Measurements from ENCODE around the gene CTBS. TPM values are rescaled to one million over a fixed set of nuclear protein-coding genes. Genes with fewer than 3 reads are reported as not detected.

The CTBS gene
- polyA plus RNA-seq, 1 donor from 2014 or later = 0.95 TPM

DNA sequence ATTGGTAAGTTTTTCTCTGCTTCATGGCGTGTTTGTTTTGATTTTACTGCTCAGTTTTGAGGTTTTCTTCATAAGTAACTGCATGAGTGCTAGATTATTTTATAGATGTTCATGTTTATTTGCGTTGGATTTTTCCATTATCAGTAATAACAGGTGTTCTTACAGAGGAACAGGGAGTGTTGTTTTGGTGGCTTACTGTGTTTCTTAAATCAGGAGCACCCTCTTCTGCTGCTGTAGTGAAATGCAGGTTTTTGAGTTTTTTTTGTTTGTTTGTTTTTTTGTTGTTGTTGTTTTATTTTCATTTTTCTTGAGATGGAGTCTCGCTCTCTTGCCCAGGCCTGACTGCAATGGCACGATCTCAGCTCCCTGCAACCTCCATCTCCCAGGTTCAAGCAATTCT, 32.6 kb downstream of the CTBS start:
- Histone ChIP-seq H3K4me3 (ENCODE audit: low read length) (no peak overlapping the region), H3K79me2 (replicated peaks; ENCODE audit: insufficient read depth, low read length) (no peaks in the 10 kb centered on the region), H3K9ac (ENCODE audit: low read length) (no peak overlapping the region), H3F3A (ENCODE audit: insufficient read depth, low read length, poor library complexity, severe bottlenecking) (no peaks in the 10 kb centered on the region), H3K4me2 (ENCODE audit: low read length) (no peak overlapping the region), H2AFZ (ENCODE audit: low read depth, low read length) (no peak overlapping the region), H3K36me3 (ENCODE audit: insufficient read depth, low read length) (no peaks in the 10 kb centered on the region), H3K9me3 (ENCODE audit: low read length) (no peaks in the 10 kb centered on the region), H3K27ac (ENCODE audit: low read length) (no peak overlapping the region), H3K9me2 (ENCODE audit: insufficient read depth, low read length) (no peaks in the 10 kb centered on the region), H3K27me3 (ENCODE audit: insufficient read depth, low read depth, low read length) (no peaks in the 10 kb centered on the region), H4K20me1 (ENCODE audit: insufficient read depth) (no peaks in the 10 kb centered on the region)
- TF ChIP-seq POLR2AphosphoS5 (IDR thresholded peaks at IDR 0.05) (no peak), RAD21 (conservative IDR thresholded peaks at IDR 0.05) (no peak), MXI1 (conservative IDR thresholded peaks at IDR 0.05; ENCODE audit: poor library complexity, severe bottlenecking) (no peak)
- TF ChIP-seq, protein P1, sequence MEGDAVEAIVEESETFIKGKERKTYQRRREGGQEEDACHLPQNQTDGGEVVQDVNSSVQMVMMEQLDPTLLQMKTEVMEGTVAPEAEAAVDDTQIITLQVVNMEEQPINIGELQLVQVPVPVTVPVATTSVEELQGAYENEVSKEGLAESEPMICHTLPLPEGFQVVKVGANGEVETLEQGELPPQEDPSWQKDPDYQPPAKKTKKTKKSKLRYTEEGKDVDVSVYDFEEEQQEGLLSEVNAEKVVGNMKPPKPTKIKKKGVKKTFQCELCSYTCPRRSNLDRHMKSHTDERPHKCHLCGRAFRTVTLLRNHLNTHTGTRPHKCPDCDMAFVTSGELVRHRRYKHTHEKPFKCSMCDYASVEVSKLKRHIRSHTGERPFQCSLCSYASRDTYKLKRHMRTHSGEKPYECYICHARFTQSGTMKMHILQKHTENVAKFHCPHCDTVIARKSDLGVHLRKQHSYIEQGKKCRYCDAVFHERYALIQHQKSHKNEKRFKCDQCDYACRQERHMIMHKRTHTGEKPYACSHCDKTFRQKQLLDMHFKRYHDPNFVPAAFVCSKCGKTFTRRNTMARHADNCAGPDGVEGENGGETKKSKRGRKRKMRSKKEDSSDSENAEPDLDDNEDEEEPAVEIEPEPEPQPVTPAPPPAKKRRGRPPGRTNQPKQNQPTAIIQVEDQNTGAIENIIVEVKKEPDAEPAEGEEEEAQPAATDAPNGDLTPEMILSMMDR (IDR thresholded peaks at IDR 0.05; ENCODE audit: poor library complexity, severe bottlenecking) = no peak

DNA sequence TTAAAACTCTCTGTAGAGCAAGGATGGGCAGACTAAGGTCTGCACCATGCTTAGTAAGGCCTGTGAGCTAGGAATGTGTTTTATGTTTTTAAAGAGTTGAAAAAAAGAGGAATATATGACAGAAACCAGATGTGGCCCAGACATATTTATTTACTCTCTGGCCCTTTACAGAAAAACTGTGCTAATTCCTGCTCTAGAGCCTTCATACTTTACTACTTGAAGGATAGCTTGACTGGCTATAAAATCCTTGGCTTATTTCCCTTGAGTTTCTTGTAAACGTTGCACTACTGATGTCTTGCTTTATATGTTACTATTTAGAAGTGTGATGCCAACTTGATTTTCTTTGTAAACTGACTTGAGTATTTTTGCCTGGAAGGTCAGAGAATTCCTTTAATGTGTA, 33.5 kb downstream of the CTBS start:
- TF ChIP-seq TAF1 (IDR thresholded peaks at IDR 0.05; ENCODE audit: low read depth) = no peak
- no peak for TF ChIP-seq EP300 (conservative IDR thresholded peaks at IDR 0.05; ENCODE audit: poor library complexity, severe bottlenecking)
- no peak for TF ChIP-seq SMC3 (conservative IDR thresholded peaks at IDR 0.05; ENCODE audit: poor library complexity)
- TF ChIP-seq, protein P2, sequence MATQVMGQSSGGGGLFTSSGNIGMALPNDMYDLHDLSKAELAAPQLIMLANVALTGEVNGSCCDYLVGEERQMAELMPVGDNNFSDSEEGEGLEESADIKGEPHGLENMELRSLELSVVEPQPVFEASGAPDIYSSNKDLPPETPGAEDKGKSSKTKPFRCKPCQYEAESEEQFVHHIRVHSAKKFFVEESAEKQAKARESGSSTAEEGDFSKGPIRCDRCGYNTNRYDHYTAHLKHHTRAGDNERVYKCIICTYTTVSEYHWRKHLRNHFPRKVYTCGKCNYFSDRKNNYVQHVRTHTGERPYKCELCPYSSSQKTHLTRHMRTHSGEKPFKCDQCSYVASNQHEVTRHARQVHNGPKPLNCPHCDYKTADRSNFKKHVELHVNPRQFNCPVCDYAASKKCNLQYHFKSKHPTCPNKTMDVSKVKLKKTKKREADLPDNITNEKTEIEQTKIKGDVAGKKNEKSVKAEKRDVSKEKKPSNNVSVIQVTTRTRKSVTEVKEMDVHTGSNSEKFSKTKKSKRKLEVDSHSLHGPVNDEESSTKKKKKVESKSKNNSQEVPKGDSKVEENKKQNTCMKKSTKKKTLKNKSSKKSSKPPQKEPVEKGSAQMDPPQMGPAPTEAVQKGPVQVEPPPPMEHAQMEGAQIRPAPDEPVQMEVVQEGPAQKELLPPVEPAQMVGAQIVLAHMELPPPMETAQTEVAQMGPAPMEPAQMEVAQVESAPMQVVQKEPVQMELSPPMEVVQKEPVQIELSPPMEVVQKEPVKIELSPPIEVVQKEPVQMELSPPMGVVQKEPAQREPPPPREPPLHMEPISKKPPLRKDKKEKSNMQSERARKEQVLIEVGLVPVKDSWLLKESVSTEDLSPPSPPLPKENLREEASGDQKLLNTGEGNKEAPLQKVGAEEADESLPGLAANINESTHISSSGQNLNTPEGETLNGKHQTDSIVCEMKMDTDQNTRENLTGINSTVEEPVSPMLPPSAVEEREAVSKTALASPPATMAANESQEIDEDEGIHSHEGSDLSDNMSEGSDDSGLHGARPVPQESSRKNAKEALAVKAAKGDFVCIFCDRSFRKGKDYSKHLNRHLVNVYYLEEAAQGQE (IDR thresholded peaks at IDR 0.05; ENCODE audit: borderline replicate concordance) = no peak
- no peak for TF ChIP-seq RAD21 (conservative IDR thresholded peaks at IDR 0.05)
- TF ChIP-seq MXI1 (conservative IDR thresholded peaks at IDR 0.05; ENCODE audit: poor library complexity, severe bottlenecking) = no peak
- TF ChIP-seq POLR2AphosphoS5 (IDR thresholded peaks at IDR 0.05) = no peak
- no peak for TF ChIP-seq EZH2 (IDR thresholded peaks at IDR 0.05; ENCODE audit: borderline replicate concordance, insufficient read depth, low read length, poor library complexity, severe bottlenecking)
- TF ChIP-seq, protein P1 (IDR thresholded peaks at IDR 0.05; ENCODE audit: poor library complexity, severe bottlenecking) = no peak
- Histone ChIP-seq H2AFZ (ENCODE audit: low read depth, low read length) (no peak overlapping the region), H4K20me1 (ENCODE audit: insufficient read depth) (no peaks in the 10 kb centered on the region), H3K4me3 (ENCODE audit: low read length) (no peak overlapping the region), H3K4me2 (ENCODE audit: low read length) (no peak overlapping the region), H3F3A (ENCODE audit: insufficient read depth, low read length, poor library complexity, severe bottlenecking) (no peaks in the 10 kb centered on the region), H3K79me2 (replicated peaks; ENCODE audit: insufficient read depth, low read length) (no peaks in the 10 kb centered on the region), H3K27ac (ENCODE audit: low read length) (no peak overlapping the region), H3K27me3 (ENCODE audit: insufficient read depth, low read depth, low read length) (no peaks in the 10 kb centered on the region), H3K36me3 (ENCODE audit: insufficient read depth, low read length) (no peaks in the 10 kb centered on the region), H3K9me3 (ENCODE audit: low read length) (no peaks in the 10 kb centered on the region), H3K9ac (ENCODE audit: low read length) (no peak overlapping the region), H3K9me2 (ENCODE audit: insufficient read depth, low read length) (no peaks in the 10 kb centered on the region)
